K562 (cell line): Measurements from ENCODE around the gene DNPEP. TPM values are rescaled to one million over a fixed set of nuclear protein-coding genes. Genes with fewer than 3 reads are reported as not detected.

Experiments used
- CBX8 ChIP-seq: fragments of 200-600 bp; sonication (generic); IDR thresholded peaks from 2 replicates; pipeline ENCODE4 v1.6.1; 2012; ENCODE audit warnings: borderline replicate concordance, mixed run types, low read depth, mild to moderate bottlenecking, moderate library complexity, mixed read lengths, low read length, control low read depth, inconsistent platforms; ENCODE audit not compliant: poor library complexity, severe bottlenecking; ENCODE audit errors: extremely low read depth
- CREM ChIP-seq: IDR thresholded peaks from 2 replicates; pipeline ENCODE4 v1.6.1; 2014; ENCODE audit warnings: antibody characterized with exemption, low read depth
- SMC3 ChIP-seq: conservative IDR thresholded peaks from 2 replicates; pipeline ENCODE4 v1.6.1; 2011; ENCODE audit warnings: low read depth, low read length, improper control_type of control experiment; ENCODE audit not compliant: insufficient read depth
- STAG1 ChIP-seq: sonication (generic); formaldehyde crosslinking; IDR thresholded peaks from 2 replicates; pipeline ENCODE4 v1.5.0; 2020; ENCODE audit warnings: missing genetic modification reagents, borderline replicate concordance
- ZNF318 ChIP-seq, 2 experiments: fragments of 450-650 bp; IDR thresholded peaks; 2 replicates each; pipeline ENCODE4 v1.6.1; 2016; ENCODE audit warnings: mild to moderate bottlenecking in 2 of 2, borderline replicate concordance in 1 of 2, low read depth in 1 of 2, moderate library complexity in 1 of 2
- ZNF766 ChIP-seq: fragments of 200-800 bp; sonication (Bioruptor generic); conservative IDR thresholded peaks from 2 replicates; pipeline ENCODE4 v1.6.1; 2016; ENCODE audit warnings: missing genetic modification characterization, missing compliant biosample characterization
- polyA plus RNA-seq, 8 experiments: library from polyadenylated mRNA; depleted of rRNA in 4 of 8; stranded (reverse) in 5 of 8; unstranded in 3 of 8; fragments of >200 nt; fragmentation: Nextera tagmentation in 2 of 8; fragmentation: Illumina TruSeq in 1 of 8; extraction: Ambion mirVana in 2 of 8; extraction: Trizol in 1 of 8; gene quantifications; 2 replicates each; pipeline versions ENCODE4 v1.2.1 to v1.2.3, GENCODE V29; 2011 to 2014; ENCODE audit warnings: inconsistent platforms in 1 of 8, missing spikeins in 1 of 8
- total RNA-seq, 7 experiments: library from RNA; depleted of rRNA in 6 of 7; stranded (reverse); fragments of >200 nt in 6 of 7; fragmentation: Illumina TruSeq in 2 of 7; extraction: Trizol in 2 of 7; gene quantifications; 2 replicates each; pipeline versions ENCODE4 v1.2.1 to v1.2.3, GENCODE V29; 2011 to 2021; ENCODE audit warnings: low replicate concordance in 1 of 7
- TF ChIP-seq, protein P1 (sequence below), 2 experiments: fragments of 250-450 bp in 1 of 2; fragments of 450-650 bp in 1 of 2; sonication (Bioruptor Pico) in 1 of 2; IDR thresholded peaks; 2 replicates each; pipeline versions ENCODE4 v1.6.1 to v1.8.0; 2016 to 2021; ENCODE audit warnings: mild to moderate bottlenecking in 2 of 2, moderate library complexity in 2 of 2, missing compliant biosample characterization in 1 of 2, missing genetic modification characterization in 1 of 2
- TF ChIP-seq, protein P2 (sequence below): fragments of 450-650 bp; IDR thresholded peaks from 2 replicates; pipeline ENCODE4 v1.6.1; 2018; ENCODE audit not compliant: partially characterized antibody

DNPEP gene
- total and polyA plus RNA-seq, 9 of the 15 experiments (the other 6 are each of a cell fraction or from before 2014, with no cell fraction given) = 34.6 to 71.4 (median 45.5) TPM

DNA sequence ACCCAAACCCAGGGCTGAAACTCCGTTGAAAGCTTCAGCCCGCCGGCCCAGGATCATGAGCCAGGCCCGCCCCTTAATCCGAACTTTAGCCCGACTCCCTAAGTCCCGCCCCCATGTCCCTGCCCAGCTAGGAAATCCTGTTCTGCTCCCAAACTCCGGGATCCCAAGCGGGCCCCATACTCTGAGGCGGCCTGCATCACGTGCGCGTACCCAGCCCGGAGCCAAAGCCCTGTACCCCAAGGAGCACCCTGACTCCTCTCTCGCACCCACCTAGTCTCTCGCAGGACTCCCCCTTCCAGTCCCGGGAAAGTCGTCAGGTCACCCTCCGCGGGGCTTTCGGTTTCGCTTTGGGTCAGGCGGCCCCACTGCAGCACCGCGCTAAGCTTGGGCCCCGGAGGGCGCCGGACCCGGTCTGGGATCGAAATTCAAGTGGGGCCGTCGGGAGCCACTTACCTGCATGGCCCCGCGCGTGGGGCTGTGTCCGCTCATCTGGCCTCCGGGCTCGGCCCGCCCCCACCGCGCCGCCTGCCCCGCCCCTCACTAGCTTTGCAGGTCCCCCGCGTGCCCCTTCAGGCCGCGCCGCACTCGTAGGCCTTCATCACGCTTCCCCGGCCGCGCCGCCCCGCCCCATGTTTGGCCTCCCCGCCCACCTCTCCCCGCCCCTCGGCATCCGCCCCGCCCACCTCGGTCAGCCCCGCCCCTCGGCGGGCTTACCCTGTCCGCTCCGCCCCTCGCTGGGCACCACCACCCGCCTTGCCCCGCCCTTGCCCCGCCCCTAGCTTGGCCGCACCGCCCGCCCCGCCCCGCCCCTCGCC, at the start of gene DNPEP (continued):
- TF ChIP-seq, protein P1, sequence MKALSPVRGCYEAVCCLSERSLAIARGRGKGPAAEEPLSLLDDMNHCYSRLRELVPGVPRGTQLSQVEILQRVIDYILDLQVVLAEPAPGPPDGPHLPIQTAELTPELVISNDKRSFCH (CRISPR knock-in tag; IDR thresholded peaks at IDR 0.05) = no peak
- TF ChIP-seq, protein P1 (tag; IDR thresholded peaks at IDR 0.05) = no peak
- TF ChIP-seq, protein P2, sequence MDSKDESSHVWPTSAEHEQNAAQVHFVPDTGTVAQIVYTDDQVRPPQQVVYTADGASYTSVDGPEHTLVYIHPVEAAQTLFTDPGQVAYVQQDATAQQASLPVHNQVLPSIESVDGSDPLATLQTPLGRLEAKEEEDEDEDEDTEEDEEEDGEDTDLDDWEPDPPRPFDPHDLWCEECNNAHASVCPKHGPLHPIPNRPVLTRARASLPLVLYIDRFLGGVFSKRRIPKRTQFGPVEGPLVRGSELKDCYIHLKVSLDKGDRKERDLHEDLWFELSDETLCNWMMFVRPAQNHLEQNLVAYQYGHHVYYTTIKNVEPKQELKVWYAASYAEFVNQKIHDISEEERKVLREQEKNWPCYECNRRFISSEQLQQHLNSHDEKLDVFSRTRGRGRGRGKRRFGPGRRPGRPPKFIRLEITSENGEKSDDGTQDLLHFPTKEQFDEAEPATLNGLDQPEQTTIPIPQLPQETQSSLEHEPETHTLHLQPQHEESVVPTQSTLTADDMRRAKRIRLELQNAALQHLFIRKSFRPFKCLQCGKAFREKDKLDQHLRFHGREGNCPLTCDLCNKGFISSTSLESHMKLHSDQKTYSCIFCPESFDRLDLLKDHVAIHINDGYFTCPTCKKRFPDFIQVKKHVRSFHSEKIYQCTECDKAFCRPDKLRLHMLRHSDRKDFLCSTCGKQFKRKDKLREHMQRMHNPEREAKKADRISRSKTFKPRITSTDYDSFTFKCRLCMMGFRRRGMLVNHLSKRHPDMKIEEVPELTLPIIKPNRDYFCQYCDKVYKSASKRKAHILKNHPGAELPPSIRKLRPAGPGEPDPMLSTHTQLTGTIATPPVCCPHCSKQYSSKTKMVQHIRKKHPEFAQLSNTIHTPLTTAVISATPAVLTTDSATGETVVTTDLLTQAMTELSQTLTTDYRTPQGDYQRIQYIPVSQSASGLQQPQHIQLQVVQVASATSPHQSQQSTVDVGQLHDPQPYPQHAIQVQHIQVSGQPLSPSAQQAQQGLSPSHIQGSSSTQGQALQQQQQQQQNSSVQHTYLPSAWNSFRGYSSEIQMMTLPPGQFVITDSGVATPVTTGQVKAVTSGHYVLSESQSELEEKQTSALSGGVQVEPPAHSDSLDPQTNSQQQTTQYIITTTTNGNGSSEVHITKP = peak; percentile 35
- no peak for TF ChIP-seq CBX8
- TF ChIP-seq ZNF318 (IDR thresholded peaks at IDR 0.05; ENCODE audit: borderline replicate concordance in 1 of 2, low read depth in 1 of 2) = no peak; a peak in 1 of 4 replicates
- TF ChIP-seq STAG1 (CRISPR knock-in tag) = no peak
- no peak for TF ChIP-seq CREM
- no peak for TF ChIP-seq ZNF766 (CRISPR knock-in tag)
- TF ChIP-seq SMC3 = no peak
